Esophagus squamous epithelium (tissue), 5 donors: ENCODE results near the gene MTF2. TPM values are rescaled to one million over a fixed set of nuclear protein-coding genes. Genes with fewer than 3 reads are reported as not detected.

Experiments used
- DNase-seq: peaks from one replicate; lab custom pipeline; 2025; lab: John Stamatoyannopoulos, UW
- H3K27ac ChIP-seq, 4 donors: fragments of 200-600 bp; sonication (generic); one replicate each; pipeline ENCODE4 v1.5.1; 2016 to 2019; ENCODE audit warnings: mild to moderate bottlenecking in 1 of 4
- H3K27me3 ChIP-seq, 4 donors: fragments of 200-600 bp; sonication (generic); 1 replicate in 3 of 4; 2 replicates in 1 of 4; pipeline versions ENCODE4 v1.5.1 to v1.6.0; 2017 to 2021; ENCODE audit warnings: antibody characterized with exemption in 1 of 4
- H3K36me3 ChIP-seq, 3 donors: fragments of 200-600 bp; sonication (generic); one replicate each; pipeline ENCODE4 v1.5.1; 2016 to 2019
- H3K4me1 ChIP-seq, 3 donors: fragments of 200-600 bp; sonication (generic); one replicate each; pipeline ENCODE4 v1.5.1; 2017 to 2019
- H3K4me3 ChIP-seq, 4 donors: fragments of 200-600 bp; sonication (generic); 1 replicate in 3 of 4; 2 replicates in 1 of 4; pipeline ENCODE4 v1.5.1; 2016 to 2019; ENCODE audit warnings: mild to moderate bottlenecking in 2 of 4, moderate library complexity in 1 of 4
- H3K9me3 ChIP-seq, 3 donors: fragments of 200-600 bp; sonication (generic); one replicate each; pipeline ENCODE4 v1.5.1; 2016 to 2019
- CTCF ChIP-seq, 6 experiments: fragments of 450-650 bp in 4 of 6; fragments of 200-600 bp in 2 of 6; sonication (generic) in 2 of 6; IDR thresholded peaks; one replicate each; pipeline ENCODE4 v1.5.1; 2016 to 2019; ENCODE audit warnings: antibody characterized with exemption in 6 of 6, mild to moderate bottlenecking in 4 of 6, moderate library complexity in 4 of 6
- POLR2A ChIP-seq, 4 donors: fragments of 450-650 bp; IDR thresholded peaks; one replicate each; pipeline ENCODE4 v1.6.1; 2017; ENCODE audit warnings: antibody characterized with exemption in 4 of 4, mild to moderate bottlenecking in 4 of 4, moderate library complexity in 3 of 4
- WGBS, 2 donors: methylation state at CpG; one replicate each; pipeline ENCODE4 v1.1.5; 2018; 5-methylcytosine and 5-hydroxymethylcytosine counted together
- intact Hi-C: fragments of 100-400 bp; cut with DNase I; formaldehyde crosslinking; loops from one replicate; pipeline ENCODE4 v1.15.0; 2022
- total RNA-seq, 4 donors: library from RNA; depleted of rRNA; stranded (reverse); fragments of >200 nt; gene quantifications; one replicate each; pipeline ENCODE4 v1.1.0, GENCODE V29; 2016
- donor health status: DM: yes; HTN: yes; CAD: no.

MTF2 gene
- total RNA-seq, 4 donors from 2014 or later: 7.0 to 18.4 (median 14.8) TPM

- Histone ChIP-seq H3K27me3 (peaks cover 0 to 4% (median 0%) of the 10 kb centered on the region in 4 donors), H3K27ac (no peak overlapping the region), H3K4me1 (no peaks in the 10 kb centered on the region), H3K9me3 (no peaks in the 10 kb centered on the region), H3K36me3 (no peaks in the 10 kb centered on the region), H3K4me3 (no peak overlapping the region)
- intact Hi-C loops: no loop called here
- TF ChIP-seq POLR2A (IDR thresholded peaks at IDR 0.05) (no peak), CTCF (IDR thresholded peaks at IDR 0.05) (peak; percentile 19 to 64 (median 38))
- no peak for DNase-seq
- WGBS, 2 donors: 57 to 64% methylated on average over 3 of the region's 3 CpGs
These were observed 16.9 kb upstream of the MTF2 start for GRCh38 chr1:93061895-93062792.

- intact Hi-C loops: loop anchor here (10.0 kb wide), 1 partner anchor 109 kb away; the partner anchor contains the start of genes CCDC18 and TMED5
- TF ChIP-seq CTCF (IDR thresholded peaks at IDR 0.05) (no peak), POLR2A (IDR thresholded peaks at IDR 0.05) (no peak)
- WGBS, 2 donors: 65 to 71% methylated on average over 4 of the region's 4 CpGs
- DNase-seq: no peak
- Histone ChIP-seq H3K36me3 (no peaks in the 10 kb centered on the region), H3K4me1 (peaks cover 0 to 24% (median 11%) of the 10 kb centered on the region in 3 donors), H3K27ac (no peak overlapping the region), H3K9me3 (no peaks in the 10 kb centered on the region), H3K4me3 (no peak overlapping the region), H3K27me3 (no peaks in the 10 kb centered on the region)
These were observed 2.8 kb upstream of the MTF2 start for GRCh38 chr1:93076268-93076667.

GRCh38 chr1:93078203-93078602 lies 880 bp upstream of the MTF2 start:
- Histone ChIP-seq H3K4me1 (peaks cover 3 to 43% (median 11%) of the 10 kb centered on the region in 3 donors), H3K36me3 (peaks cover 0 to 6% (median 0%) of the 10 kb centered on the region in 3 donors), H3K27me3 (no peaks in the 10 kb centered on the region), H3K27ac (peak overlapping the region in 3 of 4 donors; percentile 84 to 93 (median 92)), H3K4me3 (peak overlapping the region; percentile 57 to 89 (median 84)), H3K9me3 (no peaks in the 10 kb centered on the region)
- no peak for TF ChIP-seq POLR2A (IDR thresholded peaks at IDR 0.05)
- no peak for TF ChIP-seq CTCF (IDR thresholded peaks at IDR 0.05)
- intact Hi-C loops: loop anchor here (10.0 kb wide), 1 partner anchor 107 kb away; the partner anchor contains the start of genes CCDC18 and TMED5
- WGBS, 2 donors: 6 to 15% methylated on average over 3 of the region's 3 CpGs
- no peak for DNase-seq

GRCh38 chr1:93078638-93078985 lies 471 bp upstream of the MTF2 start:
- Histone ChIP-seq H3K4me3 (peak overlapping the region; percentile 57 to 89 (median 84)), H3K36me3 (peaks cover 0 to 8% (median 0%) of the 10 kb centered on the region in 3 donors), H3K27me3 (no peaks in the 10 kb centered on the region), H3K9me3 (no peaks in the 10 kb centered on the region), H3K27ac (peak overlapping the region; percentile 84 to 93 (median 88)), H3K4me1 (peaks cover 4 to 44% (median 11%) of the 10 kb centered on the region in 3 donors)
- intact Hi-C loops: loop anchor here (10.0 kb wide), 1 partner anchor 106 kb away; the partner anchor contains the start of genes CCDC18 and TMED5
- DNase-seq: no peak
- TF ChIP-seq CTCF (IDR thresholded peaks at IDR 0.05): no peak
- TF ChIP-seq POLR2A (IDR thresholded peaks at IDR 0.05): no peak
- WGBS, 2 donors: 2% methylated on average over 7 of the region's 7 CpGs

- no peak for DNase-seq
- intact Hi-C loops: loop anchor here (10.0 kb wide), 1 partner anchor 105 kb away; the partner anchor contains the start of genes CCDC18 and TMED5
- WGBS, 2 donors: 0 to 1% methylated on average over 13 of the region's 13 CpGs
- TF ChIP-seq POLR2A (IDR thresholded peaks at IDR 0.05) (no peak), CTCF (IDR thresholded peaks at IDR 0.05) (no peak)
- no peaks in the 10 kb centered on the region for H3K9me3 ChIP-seq
- H3K4me1 ChIP-seq: peaks cover 4 to 44% (median 11%) of the 10 kb centered on the region in 3 donors
- H3K27me3 ChIP-seq: no peaks in the 10 kb centered on the region
- H3K4me3 ChIP-seq: peak overlapping the region; percentile 57 to 89 (median 84)
- peaks cover 0 to 12% (median 0%) of the 10 kb centered on the region in 3 donors for H3K36me3 ChIP-seq
- peak overlapping the region; percentile 84 to 93 (median 88) for H3K27ac ChIP-seq
These were observed 630 bp downstream of the MTF2 start for GRCh38 chr1:93079685-93080141.
